ENCODE results near the gene TIAM2. TPM values are rescaled to one million over a fixed set of nuclear protein-coding genes. Genes with fewer than 3 reads are reported as not detected.
"Not testable (repeated sequence)": the region's sequence is repeated elsewhere in the genome, so short reads cannot be mapped to it uniquely, and the experiment has no call there.

TIAM2 gene
- polyA plus RNA-seq, 3 donors = 18.0 to 21.5 (median 18.1) TPM

GRCh38 chr6:155079985-155080452 is 84.9 kb downstream of the TIAM2 start:
- DNase-seq (ENCODE audit: extremely low read depth in 1 of 11, low read depth in 9 of 11, low spot score in 4 of 11) = no peak

- DNase-seq (ENCODE audit: extremely low read depth in 1 of 11, low read depth in 9 of 11, low spot score in 4 of 11) = no peak
These were observed 86.0 kb downstream of the TIAM2 start for GRCh38 chr6:155080881-155081845.

- no peak for DNase-seq (ENCODE audit: extremely low read depth in 1 of 11, low read depth in 9 of 11, low spot score in 4 of 11)
These were observed 89.5 kb downstream of the TIAM2 start for GRCh38 chr6:155084431-155085123.

GRCh38 chr6:155085582-155086257 is 90.6 kb downstream of the TIAM2 start:
- DNase-seq (ENCODE audit: extremely low read depth in 1 of 11, low read depth in 9 of 11, low spot score in 4 of 11) = no peak

GRCh38 chr6:155088856-155089255 is 93.7 kb downstream of the TIAM2 start:
- DNase-seq (ENCODE audit: extremely low read depth in 1 of 11, low read depth in 9 of 11, low spot score in 4 of 11) = no peak

GRCh38 chr6:155089746-155090145 is 94.6 kb downstream of the TIAM2 start:
- no peak for DNase-seq (ENCODE audit: extremely low read depth in 1 of 11, low read depth in 9 of 11, low spot score in 4 of 11)

- no peak for DNase-seq (ENCODE audit: extremely low read depth in 1 of 11, low read depth in 9 of 11, low spot score in 4 of 11)
These were observed 95.1 kb downstream of the TIAM2 start for GRCh38 chr6:155090166-155090565.

- DNase-seq (ENCODE audit: extremely low read depth in 1 of 11, low read depth in 9 of 11, low spot score in 4 of 11) = no peak
These were observed 96.6 kb downstream of the TIAM2 start for GRCh38 chr6:155091756-155092155.

GRCh38 chr6:155093430-155093829 is 98.3 kb downstream of the TIAM2 start:
- DNase-seq (ENCODE audit: extremely low read depth in 1 of 11, low read depth in 9 of 11, low spot score in 4 of 11) = no peak

- no peak for DNase-seq (ENCODE audit: extremely low read depth in 1 of 11, low read depth in 9 of 11, low spot score in 4 of 11)
These were observed 105.0 kb downstream of the TIAM2 start for GRCh38 chr6:155100087-155100486.

- no peak for DNase-seq (ENCODE audit: extremely low read depth in 1 of 11, low read depth in 9 of 11, low spot score in 4 of 11)
These were observed 105.5 kb downstream of the TIAM2 start for GRCh38 chr6:155100591-155100990.

GRCh38 chr6:155103083-155103645 is 108.0 kb downstream of the TIAM2 start:
- not testable (repeated sequence) for DNase-seq (ENCODE audit: extremely low read depth in 1 of 11, low read depth in 9 of 11, low spot score in 4 of 11)

GRCh38 chr6:155103816-155104366 is 108.8 kb downstream of the TIAM2 start:
- DNase-seq (ENCODE audit: extremely low read depth in 1 of 11, low read depth in 9 of 11, low spot score in 4 of 11) = no peak

GRCh38 chr6:155106456-155107115 is 111.5 kb downstream of the TIAM2 start:
- DNase-seq (ENCODE audit: extremely low read depth in 1 of 11, low read depth in 9 of 11, low spot score in 4 of 11) = no peak

- no peak for DNase-seq (ENCODE audit: extremely low read depth in 1 of 11, low read depth in 9 of 11, low spot score in 4 of 11)
These were observed 112.4 kb downstream of the TIAM2 start for GRCh38 chr6:155107432-155108069.

GRCh38 chr6:155108070-155108820 is 113.1 kb downstream of the TIAM2 start:
- DNase-seq (ENCODE audit: extremely low read depth in 1 of 11, low read depth in 9 of 11, low spot score in 4 of 11) = no peak

GRCh38 chr6:155110721-155111120 is 115.6 kb downstream of the TIAM2 start:
- DNase-seq (ENCODE audit: extremely low read depth in 1 of 11, low read depth in 9 of 11, low spot score in 4 of 11) = no peak

Data from renal cortex interstitium (tissue), 11 donors.